BE2C (cell line): ENCODE results near the gene CHRNA7.
"Not testable (repeated sequence)": the region's sequence is repeated elsewhere in the genome, so short reads cannot be mapped to it uniquely, and the experiment has no call there.

Experiments used
- DNase-seq: peaks from one replicate; pipeline ENCODE4 v3.0.0-alpha.2; 2020
- H3K27me3 ChIP-seq: fragments of 250-450 bp; sonication (Bioruptor Pico); 2 replicates; pipeline ENCODE4 v1.5.1; 2020; ENCODE audit warnings: mild to moderate bottlenecking
- H3K36me3 ChIP-seq: fragments of 250-450 bp; sonication (Bioruptor Pico); 2 replicates; pipeline ENCODE4 v1.5.1; 2020; ENCODE audit warnings: mild to moderate bottlenecking
- H3K4me1 ChIP-seq: fragments of 250-450 bp; sonication (Bioruptor Pico); 2 replicates; pipeline ENCODE4 v1.5.1; 2020
- H3K4me3 ChIP-seq: 2 replicates; pipeline ENCODE4 v1.5.1; 2011; ENCODE audit warnings: low read depth, low read length
- H3K9me3 ChIP-seq: fragments of 250-450 bp; sonication (Bioruptor Pico); 2 replicates; pipeline ENCODE4 v1.5.1; 2020
- TF ChIP-seq, protein P1 (sequence below): IDR thresholded peaks from 2 replicates; pipeline ENCODE4 v1.5.1; 2012; ENCODE audit warnings: mild to moderate bottlenecking, low read depth, low read length

The CHRNA7 gene

DNA sequence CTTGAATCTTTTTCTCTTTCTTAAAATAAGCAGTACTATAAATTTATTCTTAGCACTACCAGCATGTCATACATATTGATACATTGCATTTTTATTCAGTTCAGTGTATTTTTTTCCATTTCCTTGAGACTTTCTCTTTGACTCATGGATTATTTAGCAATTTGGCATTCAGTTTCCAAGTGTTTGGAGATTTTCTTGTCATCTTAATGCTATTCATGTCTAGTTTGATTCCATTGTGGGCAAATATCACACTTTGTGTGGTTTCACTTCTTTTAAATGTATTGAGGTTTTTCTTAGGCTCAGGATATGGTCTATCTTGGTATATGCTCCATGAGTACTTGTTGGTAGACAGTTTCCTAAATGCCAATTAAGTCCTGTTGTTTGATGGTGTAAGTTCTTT lies 99.5 kb downstream of the CHRNA7 start:
- Histone ChIP-seq H3K9me3 (no peaks in the 10 kb centered on the region), H3K36me3 (no peaks in the 10 kb centered on the region), H3K27me3 (no peaks in the 10 kb centered on the region), H3K4me3 (no peak overlapping the region), H3K4me1 (peaks cover 6% of the 10 kb centered on the region)
- TF ChIP-seq, protein P1, sequence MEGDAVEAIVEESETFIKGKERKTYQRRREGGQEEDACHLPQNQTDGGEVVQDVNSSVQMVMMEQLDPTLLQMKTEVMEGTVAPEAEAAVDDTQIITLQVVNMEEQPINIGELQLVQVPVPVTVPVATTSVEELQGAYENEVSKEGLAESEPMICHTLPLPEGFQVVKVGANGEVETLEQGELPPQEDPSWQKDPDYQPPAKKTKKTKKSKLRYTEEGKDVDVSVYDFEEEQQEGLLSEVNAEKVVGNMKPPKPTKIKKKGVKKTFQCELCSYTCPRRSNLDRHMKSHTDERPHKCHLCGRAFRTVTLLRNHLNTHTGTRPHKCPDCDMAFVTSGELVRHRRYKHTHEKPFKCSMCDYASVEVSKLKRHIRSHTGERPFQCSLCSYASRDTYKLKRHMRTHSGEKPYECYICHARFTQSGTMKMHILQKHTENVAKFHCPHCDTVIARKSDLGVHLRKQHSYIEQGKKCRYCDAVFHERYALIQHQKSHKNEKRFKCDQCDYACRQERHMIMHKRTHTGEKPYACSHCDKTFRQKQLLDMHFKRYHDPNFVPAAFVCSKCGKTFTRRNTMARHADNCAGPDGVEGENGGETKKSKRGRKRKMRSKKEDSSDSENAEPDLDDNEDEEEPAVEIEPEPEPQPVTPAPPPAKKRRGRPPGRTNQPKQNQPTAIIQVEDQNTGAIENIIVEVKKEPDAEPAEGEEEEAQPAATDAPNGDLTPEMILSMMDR, result no peak
- DNase-seq, result no peak

DNA sequence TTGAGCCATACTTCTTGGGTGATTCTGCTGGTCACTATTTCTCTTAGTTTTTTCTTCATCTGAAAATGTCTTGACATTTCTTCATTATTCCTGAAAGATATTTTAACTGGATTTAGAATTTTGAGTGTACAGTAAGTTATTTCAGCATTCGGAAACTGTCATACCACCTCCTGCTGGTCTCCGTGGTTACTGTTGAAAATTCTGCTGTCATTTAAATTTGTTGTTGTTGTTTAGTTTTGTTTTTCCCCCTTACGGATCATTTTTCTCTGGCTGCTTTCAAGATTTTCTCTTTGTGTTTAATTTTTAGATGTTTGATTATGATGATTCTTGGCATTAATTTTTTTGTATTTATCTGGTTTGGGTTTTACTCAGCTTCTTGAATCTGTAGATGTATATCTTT lies 100.5 kb downstream of the CHRNA7 start:
- peaks cover 11% of the 10 kb centered on the region for H3K4me1 ChIP-seq
- H3K4me3 ChIP-seq, result no peak overlapping the region
- no peaks in the 10 kb centered on the region for H3K36me3 ChIP-seq
- H3K27me3 ChIP-seq, result no peaks in the 10 kb centered on the region
- TF ChIP-seq, protein P1, result peak; percentile 46
- no peaks in the 10 kb centered on the region for H3K9me3 ChIP-seq
- no peak for DNase-seq

DNA sequence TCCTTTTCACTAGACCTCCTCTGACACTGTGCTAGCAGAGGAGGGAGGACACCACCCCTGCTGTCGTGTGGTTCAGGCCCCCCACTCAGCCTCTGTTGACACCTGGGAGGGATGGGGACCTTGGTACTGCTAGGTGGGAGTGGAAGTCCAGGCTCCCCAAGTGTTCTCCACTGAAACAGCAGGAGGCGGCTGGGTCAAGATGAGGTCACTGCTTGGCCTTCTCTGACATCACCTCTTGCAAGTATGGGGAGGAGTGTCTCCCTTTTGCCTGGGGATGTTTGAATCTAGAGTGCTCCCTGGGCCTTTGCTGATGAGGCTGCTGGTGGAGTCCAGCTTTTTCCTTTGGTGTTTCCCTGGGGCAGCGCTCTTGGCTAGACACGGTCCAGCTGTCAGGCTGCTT lies 101.5 kb downstream of the CHRNA7 start:
- TF ChIP-seq, protein P1, result no peak
- no peak for DNase-seq
- no peaks in the 10 kb centered on the region for H3K27me3 ChIP-seq

DNA sequence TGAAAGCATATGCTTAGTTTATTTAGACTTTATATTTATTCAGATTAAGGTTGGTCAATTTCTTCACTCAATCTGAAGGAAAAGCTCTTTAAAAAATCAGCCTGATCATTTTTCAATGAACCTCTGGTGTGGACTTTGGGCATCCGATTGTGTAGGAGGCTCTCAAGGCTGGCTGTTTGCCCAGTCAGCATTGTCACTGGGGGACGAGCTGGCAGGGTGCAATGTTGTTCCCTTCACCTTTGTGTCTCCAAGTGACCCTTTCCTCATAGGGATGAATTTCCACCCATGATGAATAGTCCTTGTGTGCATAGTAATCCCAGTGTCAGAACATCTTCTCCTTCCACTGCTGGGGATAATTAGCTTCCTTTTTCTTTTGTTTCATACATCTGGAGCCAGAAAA lies 102.5 kb downstream of the CHRNA7 start:
- no peak overlapping the region for H3K4me3 ChIP-seq
- H3K36me3 ChIP-seq, result no peaks in the 10 kb centered on the region
- no peak for DNase-seq
- no peaks in the 10 kb centered on the region for H3K9me3 ChIP-seq
- peaks cover 11% of the 10 kb centered on the region for H3K4me1 ChIP-seq
- TF ChIP-seq, protein P1, result no peak
- no peaks in the 10 kb centered on the region for H3K27me3 ChIP-seq

More for the DNA sequence above, 101.5 kb downstream of the CHRNA7 start:
- peaks cover 11% of the 10 kb centered on the region for H3K4me1 ChIP-seq
- no peaks in the 10 kb centered on the region for H3K36me3 ChIP-seq
- H3K4me3 ChIP-seq, result no peak overlapping the region
- H3K9me3 ChIP-seq, result no peaks in the 10 kb centered on the region

DNA sequence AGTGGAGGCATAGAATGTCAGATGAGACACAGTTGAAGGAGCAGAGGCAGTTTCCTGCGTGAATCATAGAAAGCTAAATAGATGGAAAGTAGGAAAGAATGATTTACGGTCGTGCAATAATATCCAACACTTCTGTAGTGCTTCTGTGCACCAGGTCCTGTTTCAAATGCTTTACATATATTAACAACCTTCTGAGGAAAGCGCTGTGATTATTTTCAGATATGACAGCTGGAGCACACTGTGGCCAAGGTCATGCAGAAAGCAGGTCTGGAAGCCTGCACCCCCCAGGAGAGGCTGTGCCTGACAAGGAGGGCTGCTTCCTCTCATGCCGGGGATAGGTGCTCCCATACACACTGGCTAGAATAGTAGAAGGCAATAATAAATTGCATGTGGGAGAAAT lies 104.5 kb downstream of the CHRNA7 start:
- H3K4me3 ChIP-seq, result no peak overlapping the region

DNA sequence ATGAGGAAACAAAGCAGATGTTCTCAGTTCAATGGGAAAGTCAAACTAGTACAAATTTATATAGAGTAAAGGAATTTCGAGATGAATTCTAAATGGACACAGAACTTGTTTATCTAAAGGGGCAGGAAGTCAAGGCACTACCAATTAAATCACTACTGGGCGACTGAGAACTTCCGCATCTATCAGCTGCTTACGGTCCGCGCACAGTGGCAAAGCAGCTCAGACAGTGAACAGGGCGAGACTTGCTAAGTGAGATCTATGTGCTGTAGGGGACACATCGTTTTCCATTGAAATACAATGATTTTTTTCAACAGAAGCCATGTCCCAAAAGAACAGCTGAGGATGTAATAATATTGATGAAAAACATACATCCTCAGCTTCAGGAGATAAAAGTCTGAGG lies 105.0 kb downstream of the CHRNA7 start:
- TF ChIP-seq, protein P1, result no peak
- Histone ChIP-seq H3K36me3 (no peaks in the 10 kb centered on the region), H3K4me1 (peaks cover 11% of the 10 kb centered on the region), H3K27me3 (no peaks in the 10 kb centered on the region), H3K9me3 (no peaks in the 10 kb centered on the region), H3K4me3 (no peak overlapping the region)
- no peak for DNase-seq

More for the DNA sequence above, 104.5 kb downstream of the CHRNA7 start:
- Histone ChIP-seq H3K27me3 (no peaks in the 10 kb centered on the region), H3K36me3 (no peaks in the 10 kb centered on the region), H3K4me1 (peaks cover 11% of the 10 kb centered on the region), H3K9me3 (no peaks in the 10 kb centered on the region)
- TF ChIP-seq, protein P1, result no peak
- no peak for DNase-seq

DNA sequence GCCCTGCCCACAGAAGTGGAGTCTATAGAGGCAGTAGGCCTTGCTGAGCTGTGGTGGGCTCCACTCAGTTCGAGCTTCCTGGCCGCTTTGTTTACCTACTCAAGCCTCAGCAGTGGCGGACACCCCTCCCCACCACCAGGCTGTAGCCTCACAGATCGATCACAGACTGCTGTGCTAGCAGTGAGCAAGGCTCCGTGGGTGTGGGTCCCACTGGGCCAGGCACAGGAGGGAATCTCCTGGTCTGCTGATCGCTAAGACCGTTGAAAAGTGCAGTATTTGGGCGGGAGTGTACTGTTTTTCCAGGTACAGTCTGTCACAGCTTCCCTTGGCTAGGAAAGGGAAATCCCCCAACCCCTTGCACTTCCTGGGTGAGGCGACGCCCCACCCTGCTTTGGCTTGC lies 115.2 kb downstream of the CHRNA7 start:
- not testable (repeated sequence) for DNase-seq, H3K36me3 ChIP-seq, H3K27me3 ChIP-seq, H3K4me3 ChIP-seq, H3K9me3 ChIP-seq
- H3K4me1 ChIP-seq, result peaks cover 12% of the 10 kb centered on the region
